Endothelial cell of umbilical vein (primary cell): Measurements from ENCODE around the gene STAT5B.

Experiments used
- EZH2 ChIP-seq: IDR thresholded peaks from 2 replicates; pipeline ENCODE4 v1.6.1; 2012; ENCODE audit warnings: borderline replicate concordance, low read depth, mild to moderate bottlenecking, moderate library complexity, low read length, inconsistent platforms; ENCODE audit not compliant: severe bottlenecking
- FOS ChIP-seq: IDR thresholded peaks from 2 replicates; pipeline ENCODE4 v1.6.1; 2011; ENCODE audit warnings: mild to moderate bottlenecking, low read length, moderate library complexity, borderline replicate concordance; ENCODE audit not compliant: insufficient read depth
- GATA2 ChIP-seq: IDR thresholded peaks from 2 replicates; pipeline ENCODE4 v1.7.0; 2011; ENCODE audit warnings: low read depth, mild to moderate bottlenecking, moderate library complexity, mixed read lengths, low read length; ENCODE audit not compliant: insufficient read length, insufficient read depth
- JUN ChIP-seq: IDR thresholded peaks from 2 replicates; pipeline ENCODE4 v1.6.1; 2011; ENCODE audit warnings: borderline replicate concordance, low read depth; ENCODE audit not compliant: insufficient read length, insufficient read depth
- MYC ChIP-seq: IDR thresholded peaks from one replicate; pipeline ENCODE4 v1.6.1; 2011; ENCODE audit warnings: mild to moderate bottlenecking, low read depth, low read length
- POLR2A ChIP-seq: IDR thresholded peaks from 2 replicates; pipeline ENCODE4 v1.6.1; 2012; ENCODE audit warnings: low read depth, mild to moderate bottlenecking, control low read depth, low read length
- POLR2AphosphoS5 ChIP-seq: IDR thresholded peaks from 2 replicates; pipeline ENCODE4 v1.6.1; 2012; ENCODE audit warnings: low read depth, mild to moderate bottlenecking, control low read depth, low read length, moderate library complexity; ENCODE audit not compliant: insufficient read depth
- TF ChIP-seq, protein P1 (sequence below), 2 donors: IDR thresholded peaks; 1 replicate in 1 of 2; 2 replicates in 1 of 2; pipeline ENCODE4 v1.5.1; 2011; ENCODE audit warnings: low read length in 2 of 2, mild to moderate bottlenecking in 2 of 2, moderate library complexity in 2 of 2, control low read depth in 1 of 2, inconsistent platforms in 1 of 2, low read depth in 1 of 2; ENCODE audit not compliant: insufficient read depth in 1 of 2; ENCODE audit errors: extremely low read depth in 1 of 2
- TF ChIP-seq, protein P2 (sequence below): IDR thresholded peaks from 2 replicates; pipeline ENCODE4 v1.6.1; 2011; ENCODE audit not compliant: insufficient read depth, insufficient read length

DNA sequence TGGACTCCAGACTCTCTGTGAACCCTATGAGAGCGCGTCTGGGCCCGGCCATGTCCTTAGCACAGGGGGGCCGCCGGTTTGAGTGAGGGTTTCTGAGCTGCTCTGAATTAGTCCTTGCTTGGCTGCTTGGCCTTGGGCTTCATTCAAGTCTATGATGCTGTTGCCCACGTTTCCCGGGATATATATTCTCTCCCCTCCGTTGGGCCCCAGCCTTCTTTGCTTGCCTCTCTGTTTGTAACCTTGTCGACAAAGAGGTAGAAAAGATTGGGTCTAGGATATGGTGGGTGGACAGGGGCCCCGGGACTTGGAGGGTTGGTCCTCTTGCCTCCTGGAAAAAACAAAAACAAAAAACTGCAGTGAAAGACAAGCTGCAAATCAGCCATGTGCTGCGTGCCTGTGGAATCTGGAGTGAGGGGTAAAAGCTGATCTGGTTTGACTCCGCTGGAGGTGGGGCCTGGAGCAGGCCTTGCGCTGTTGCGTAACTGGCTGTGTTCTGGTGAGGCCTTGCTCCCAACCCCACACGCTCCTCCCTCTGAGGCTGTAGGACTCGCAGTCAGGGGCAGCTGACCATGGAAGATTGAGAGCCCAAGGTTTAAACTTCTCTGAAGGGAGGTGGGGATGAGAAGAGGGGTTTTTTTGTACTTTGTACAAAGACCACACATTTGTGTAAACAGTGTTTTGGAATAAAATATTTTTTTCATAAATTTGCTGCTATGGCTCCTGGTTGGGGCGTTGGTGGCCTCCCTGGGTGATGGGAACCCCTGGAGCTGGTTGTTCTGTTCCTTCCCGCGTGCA lies 35.2 kb upstream of the STAT5B start:
- TF ChIP-seq, protein P1, sequence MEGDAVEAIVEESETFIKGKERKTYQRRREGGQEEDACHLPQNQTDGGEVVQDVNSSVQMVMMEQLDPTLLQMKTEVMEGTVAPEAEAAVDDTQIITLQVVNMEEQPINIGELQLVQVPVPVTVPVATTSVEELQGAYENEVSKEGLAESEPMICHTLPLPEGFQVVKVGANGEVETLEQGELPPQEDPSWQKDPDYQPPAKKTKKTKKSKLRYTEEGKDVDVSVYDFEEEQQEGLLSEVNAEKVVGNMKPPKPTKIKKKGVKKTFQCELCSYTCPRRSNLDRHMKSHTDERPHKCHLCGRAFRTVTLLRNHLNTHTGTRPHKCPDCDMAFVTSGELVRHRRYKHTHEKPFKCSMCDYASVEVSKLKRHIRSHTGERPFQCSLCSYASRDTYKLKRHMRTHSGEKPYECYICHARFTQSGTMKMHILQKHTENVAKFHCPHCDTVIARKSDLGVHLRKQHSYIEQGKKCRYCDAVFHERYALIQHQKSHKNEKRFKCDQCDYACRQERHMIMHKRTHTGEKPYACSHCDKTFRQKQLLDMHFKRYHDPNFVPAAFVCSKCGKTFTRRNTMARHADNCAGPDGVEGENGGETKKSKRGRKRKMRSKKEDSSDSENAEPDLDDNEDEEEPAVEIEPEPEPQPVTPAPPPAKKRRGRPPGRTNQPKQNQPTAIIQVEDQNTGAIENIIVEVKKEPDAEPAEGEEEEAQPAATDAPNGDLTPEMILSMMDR (IDR thresholded peaks at IDR 0.05; ENCODE audit: extremely low read depth in 1 of 2, insufficient read depth in 1 of 2, low read depth in 1 of 2, low read length in 2 of 2): no peak
- TF ChIP-seq POLR2A (no peak), JUN (no peak), MYC (no peak), FOS (no peak), GATA2 (no peak), POLR2AphosphoS5 (no peak), EZH2 (no peak)
- TF ChIP-seq, protein P2, sequence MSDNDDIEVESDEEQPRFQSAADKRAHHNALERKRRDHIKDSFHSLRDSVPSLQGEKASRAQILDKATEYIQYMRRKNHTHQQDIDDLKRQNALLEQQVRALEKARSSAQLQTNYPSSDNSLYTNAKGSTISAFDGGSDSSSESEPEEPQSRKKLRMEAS: no peak
